MM.1S (cell line): ENCODE measurements around the gene USP25.
A peak's percentile ranks its signal among the peaks of the same experiment; 100 is the strongest.

Source experiments
- DNase-seq: peaks from one replicate; pipeline ENCODE4 v3.0.0-alpha.2; 2015
- H2AFZ ChIP-seq: fragments of 300-600 bp; sonication (generic); 2 replicates; pipeline ENCODE4 v1.6.0; 2016; ENCODE audit warnings: antibody characterized with exemption, low read length
- H3F3A ChIP-seq: fragments of 300-600 bp; sonication (generic); 2 replicates; pipeline ENCODE4 v1.6.1; 2016; ENCODE audit warnings: mild to moderate bottlenecking, antibody characterized with exemption, low read length, moderate library complexity, mixed read lengths; ENCODE audit not compliant: insufficient read depth
- H3K27ac ChIP-seq: fragments of 300-600 bp; sonication (generic); 2 replicates; pipeline ENCODE4 v1.5.1; 2016; ENCODE audit warnings: mild to moderate bottlenecking, low read length
- H3K27me3 ChIP-seq: fragments of 300-600 bp; sonication (generic); replicated peaks from 2 replicates; pipeline ENCODE4 v1.6.0; 2016; ENCODE audit warnings: low read length; ENCODE audit not compliant: insufficient read depth
- H3K36me3 ChIP-seq: fragments of 300-600 bp; sonication (generic); replicated peaks from 2 replicates; pipeline ENCODE4 v1.6.1; 2016; ENCODE audit warnings: mild to moderate bottlenecking, low read length, mixed read lengths; ENCODE audit not compliant: insufficient read depth
- H3K4me1 ChIP-seq: fragments of 300-600 bp; sonication (generic); 2 replicates; pipeline ENCODE4 v1.6.1; 2016; ENCODE audit warnings: low read length, mixed read lengths
- H3K4me2 ChIP-seq: fragments of 300-600 bp; sonication (generic); 2 replicates; pipeline ENCODE4 v1.6.0; 2016; ENCODE audit warnings: low read depth, low read length
- H3K4me3 ChIP-seq: fragments of 300-600 bp; sonication (generic); 2 replicates; pipeline ENCODE4 v1.5.1; 2016; ENCODE audit warnings: low read length, mixed read lengths
- H3K79me2 ChIP-seq: fragments of 300-600 bp; sonication (generic); 2 replicates; pipeline ENCODE4 v1.6.1; 2016; ENCODE audit warnings: mixed run types, low read length, mixed read lengths
- H3K9ac ChIP-seq: fragments of 300-600 bp; sonication (generic); 2 replicates; pipeline ENCODE4 v1.6.1; 2016; ENCODE audit warnings: low read length, mixed read lengths
- H3K9me2 ChIP-seq: fragments of 300-600 bp; sonication (generic); replicated peaks from 2 replicates; pipeline ENCODE4 v1.6.1; 2016; ENCODE audit warnings: mild to moderate bottlenecking, low read length, mixed read lengths; ENCODE audit not compliant: insufficient read depth
- H3K9me3 ChIP-seq: fragments of 300-600 bp; sonication (generic); replicated peaks from 2 replicates; pipeline ENCODE4 v1.6.1; 2016; ENCODE audit warnings: mild to moderate bottlenecking, low read length, mixed read lengths; ENCODE audit not compliant: insufficient read depth
- H4K20me1 ChIP-seq: fragments of 300-600 bp; sonication (generic); 2 replicates; pipeline ENCODE4 v1.6.1; 2016; ENCODE audit warnings: mild to moderate bottlenecking, low read length, moderate library complexity, mixed read lengths; ENCODE audit not compliant: insufficient read depth
- EZH2 ChIP-seq: fragments of 300-600 bp; sonication (generic); optimal IDR thresholded peaks from 2 replicates; pipeline ENCODE3; 2017; ENCODE audit warnings: low read depth, mild to moderate bottlenecking, antibody characterized with exemption, low read length, mixed read lengths
- EZH2phosphoT487 ChIP-seq: fragments of 300-600 bp; sonication (generic); IDR thresholded peaks from 2 replicates; pipeline ENCODE4 v1.6.1; 2018; ENCODE audit warnings: antibody characterized with exemption, low read length
- TF ChIP-seq, protein P1 (sequence below): fragments of 300-600 bp; sonication (generic); IDR thresholded peaks from 2 replicates; pipeline ENCODE4 v1.5.1; 2016; ENCODE audit warnings: antibody characterized with exemption, low read length, mixed read lengths

The USP25 gene

DNA sequence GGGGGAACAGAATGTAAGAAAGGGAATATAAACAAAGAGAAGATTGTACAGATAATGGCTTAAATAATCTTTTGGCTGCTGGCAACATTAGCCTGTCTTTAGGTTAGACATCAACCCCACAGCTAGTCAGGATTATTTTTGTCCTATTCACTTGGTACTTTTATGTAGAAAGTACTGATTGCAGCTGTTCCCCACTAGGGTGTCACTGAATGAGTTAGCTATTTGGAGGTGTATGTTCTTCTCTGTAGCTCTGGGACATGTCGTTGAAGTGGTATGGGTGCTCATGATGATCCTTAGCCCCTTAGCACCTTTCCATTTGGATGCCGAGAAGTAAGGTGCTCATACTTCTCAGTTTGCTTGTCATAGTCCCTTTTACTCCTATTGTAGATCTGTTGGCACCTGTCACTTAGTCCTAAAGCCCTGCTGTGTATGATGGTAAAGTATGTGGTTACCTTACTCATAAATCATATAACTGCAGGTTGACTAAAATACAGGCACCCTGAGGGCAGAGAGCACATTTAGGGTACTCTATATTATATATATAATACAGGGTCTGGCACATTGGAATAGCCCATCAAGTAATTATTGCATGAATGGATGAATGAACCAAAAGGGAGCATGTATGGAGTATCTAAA, 64.6 kb downstream of the USP25 start:
- no peaks in the 10 kb centered on the region for H3K36me3 ChIP-seq
- H3F3A ChIP-seq = no peaks in the 10 kb centered on the region
- H2AFZ ChIP-seq = no peak overlapping the region
- H3K9me2 ChIP-seq = no peaks in the 10 kb centered on the region
- no peaks in the 10 kb centered on the region for H3K9me3 ChIP-seq
- TF ChIP-seq EZH2 (no peak), EZH2phosphoT487 (no peak)
- TF ChIP-seq, protein P1, sequence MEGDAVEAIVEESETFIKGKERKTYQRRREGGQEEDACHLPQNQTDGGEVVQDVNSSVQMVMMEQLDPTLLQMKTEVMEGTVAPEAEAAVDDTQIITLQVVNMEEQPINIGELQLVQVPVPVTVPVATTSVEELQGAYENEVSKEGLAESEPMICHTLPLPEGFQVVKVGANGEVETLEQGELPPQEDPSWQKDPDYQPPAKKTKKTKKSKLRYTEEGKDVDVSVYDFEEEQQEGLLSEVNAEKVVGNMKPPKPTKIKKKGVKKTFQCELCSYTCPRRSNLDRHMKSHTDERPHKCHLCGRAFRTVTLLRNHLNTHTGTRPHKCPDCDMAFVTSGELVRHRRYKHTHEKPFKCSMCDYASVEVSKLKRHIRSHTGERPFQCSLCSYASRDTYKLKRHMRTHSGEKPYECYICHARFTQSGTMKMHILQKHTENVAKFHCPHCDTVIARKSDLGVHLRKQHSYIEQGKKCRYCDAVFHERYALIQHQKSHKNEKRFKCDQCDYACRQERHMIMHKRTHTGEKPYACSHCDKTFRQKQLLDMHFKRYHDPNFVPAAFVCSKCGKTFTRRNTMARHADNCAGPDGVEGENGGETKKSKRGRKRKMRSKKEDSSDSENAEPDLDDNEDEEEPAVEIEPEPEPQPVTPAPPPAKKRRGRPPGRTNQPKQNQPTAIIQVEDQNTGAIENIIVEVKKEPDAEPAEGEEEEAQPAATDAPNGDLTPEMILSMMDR = no peak
- H3K4me1 ChIP-seq = peaks cover 14% of the 10 kb centered on the region; the same call in 1 of the 2 replicates
- no peak for DNase-seq
- H3K27ac ChIP-seq = no peak overlapping the region
- no peaks in the 10 kb centered on the region for H4K20me1 ChIP-seq
- H3K27me3 ChIP-seq = no peaks in the 10 kb centered on the region
- no peaks in the 10 kb centered on the region for H3K79me2 ChIP-seq
- H3K4me2 ChIP-seq = no peak overlapping the region
- H3K4me3 ChIP-seq = no peak overlapping the region
- no peak overlapping the region for H3K9ac ChIP-seq

DNA sequence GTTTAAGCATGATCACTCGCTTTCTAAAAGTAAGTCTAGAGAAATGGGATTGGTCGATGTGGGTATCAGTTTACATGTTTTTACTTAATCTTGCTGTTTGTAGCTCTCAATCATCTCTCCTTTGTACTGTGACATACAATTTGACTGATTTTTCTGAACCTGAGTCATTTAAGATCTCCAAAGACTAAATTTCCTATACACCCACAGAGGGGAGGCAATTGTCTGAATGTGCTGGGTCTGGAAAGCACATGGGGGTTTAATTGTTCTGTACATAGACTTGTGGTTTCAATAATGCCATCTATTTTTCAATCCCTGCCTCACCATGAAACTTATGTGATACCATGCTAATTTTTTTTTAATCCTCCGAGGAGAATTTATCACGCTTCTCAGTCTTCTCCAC, 65.8 kb downstream of the USP25 start:
- Histone ChIP-seq H3K4me1 (peaks cover 14% of the 10 kb centered on the region; the same call in 1 of the 2 replicates), H3K79me2 (no peaks in the 10 kb centered on the region), H3K9ac (no peak overlapping the region), H3K4me2 (no peak overlapping the region), H3K9me2 (no peaks in the 10 kb centered on the region), H3K27me3 (no peaks in the 10 kb centered on the region), H2AFZ (no peak overlapping the region), H3K27ac (no peak overlapping the region), H3F3A (no peaks in the 10 kb centered on the region), H3K9me3 (no peaks in the 10 kb centered on the region), H4K20me1 (no peaks in the 10 kb centered on the region), H3K4me3 (no peak overlapping the region), H3K36me3 (no peaks in the 10 kb centered on the region)
- TF ChIP-seq EZH2phosphoT487 = no peak
- TF ChIP-seq, protein P1 = no peak
- no peak for DNase-seq

- peaks cover 14% of the 10 kb centered on the region; the same call in 1 of the 2 replicates for H3K4me1 ChIP-seq
- no peak overlapping the region for H3K9ac ChIP-seq
- H3K4me2 ChIP-seq = no peak overlapping the region
- no peaks in the 10 kb centered on the region for H4K20me1 ChIP-seq
- H3K4me3 ChIP-seq = no peak overlapping the region
- H3F3A ChIP-seq = no peaks in the 10 kb centered on the region
- no peaks in the 10 kb centered on the region for H3K9me3 ChIP-seq
- peak; percentile 17 for DNase-seq
- H3K36me3 ChIP-seq = no peaks in the 10 kb centered on the region
- H3K27ac ChIP-seq = no peak overlapping the region
- H2AFZ ChIP-seq = no peak overlapping the region
- TF ChIP-seq, protein P1 = no peak
- no peak for TF ChIP-seq EZH2
- no peak for TF ChIP-seq EZH2phosphoT487
- no peaks in the 10 kb centered on the region for H3K27me3 ChIP-seq
- no peaks in the 10 kb centered on the region for H3K79me2 ChIP-seq
- H3K9me2 ChIP-seq = no peaks in the 10 kb centered on the region
Measured at GRCh38 chr21:15797577-15798363, 68.0 kb downstream of the USP25 start.
